NB4 (cell line): ENCODE results near the gene NEUROG1.

Experiments used
- CTCF ChIP-seq: IDR thresholded peaks from one replicate; pipeline ENCODE4 v1.5.1; 2012; ENCODE audit warnings: low read depth, low read length
- POLR2A ChIP-seq: IDR thresholded peaks from 2 replicates; pipeline ENCODE4 v1.6.1; 2011; ENCODE audit warnings: mild to moderate bottlenecking; ENCODE audit not compliant: insufficient read length; ENCODE audit errors: extremely low read depth

GRCh38 chr5:135564331-135564730 is 28.6 kb upstream of the NEUROG1 start:
- TF ChIP-seq POLR2A (no peak), CTCF (no peak)
